ENCODE results near the gene LSM11.

GRCh38 chr5:157764531-157764930, 21.0 kb downstream of the LSM11 start:
- no peak for TF ChIP-seq RAD21 (conservative IDR thresholded peaks at IDR 0.05)
- TF ChIP-seq CTCF (IDR thresholded peaks at IDR 0.05; ENCODE audit: poor library complexity, severe bottlenecking) = no peak
- no peak for TF ChIP-seq REST (IDR thresholded peaks at IDR 0.05; ENCODE audit: borderline replicate concordance)
- no peak for TF ChIP-seq EZH2 (IDR thresholded peaks at IDR 0.05; ENCODE audit: borderline replicate concordance, insufficient read depth, low read length, poor library complexity, severe bottlenecking)
- no peak for TF ChIP-seq TAF1 (IDR thresholded peaks at IDR 0.05; ENCODE audit: low read depth)
